Body of pancreas (tissue), 4 donors: ENCODE measurements around the gene HECW1. TPM values are rescaled to one million over a fixed set of nuclear protein-coding genes. Genes with fewer than 3 reads are reported as not detected.
"Not testable (repeated sequence)": the region's sequence is repeated elsewhere in the genome, so short reads cannot be mapped to it uniquely, and the experiment has no call there.

ENCODE experiments used
- ATAC-seq: fragments of 150-250 bp; one replicate; pipeline ENCODE4 v1.9.1; 2016
- DNase-seq, 4 donors: peaks; one replicate each; pipeline ENCODE4 v3.0.0-alpha.2; 2019
- H3K27ac ChIP-seq, 4 donors: fragments of 200-600 bp; sonication (generic); 1 replicate in 3 of 4; 2 replicates in 1 of 4; pipeline versions ENCODE4 v1.5.1 to v1.6.1; 2016 to 2019; ENCODE audit warnings: mild to moderate bottlenecking in 1 of 4, mixed read lengths in 1 of 4, moderate library complexity in 1 of 4
- H3K27me3 ChIP-seq, 2 donors: fragments of 200-600 bp; sonication (generic); one replicate each; pipeline ENCODE4 v1.6.0; 2016; ENCODE audit warnings: mild to moderate bottlenecking in 1 of 2
- H3K36me3 ChIP-seq, 2 donors: fragments of 200-600 bp; sonication (generic); replicated peaks in 1 of 2; 2 replicates each; pipeline ENCODE4 v1.5.1; 2016; ENCODE audit warnings: low read depth in 2 of 2; ENCODE audit not compliant: insufficient read depth in 1 of 2
- H3K4me1 ChIP-seq: fragments of 200-600 bp; sonication (generic); one replicate; pipeline ENCODE4 v1.6.0; 2016
- H3K4me3 ChIP-seq, 2 donors: fragments of 200-600 bp; sonication (generic); 1 replicate in 1 of 2; 2 replicates in 1 of 2; pipeline ENCODE4 v1.5.1; 2016 to 2019
- H3K9me3 ChIP-seq, 3 donors: fragments of 200-600 bp; sonication (generic); 1 replicate in 2 of 3; 2 replicates in 1 of 3; pipeline ENCODE4 v1.5.1; 2016
- POLR2A ChIP-seq, 3 donors: fragments of 450-650 bp; IDR thresholded peaks; one replicate each; pipeline ENCODE4 v1.6.1; 2016; ENCODE audit warnings: antibody characterized with exemption in 3 of 3, mild to moderate bottlenecking in 2 of 3
- WGBS, 2 donors: methylation state at CpG; one replicate each; pipeline ENCODE4 v1.1.5; 2017; 5-methylcytosine and 5-hydroxymethylcytosine counted together
- intact Hi-C: fragments of 100-400 bp; cut with DNase I; formaldehyde crosslinking; loops from one replicate; pipeline ENCODE4 v1.15.1; 2023
- total RNA-seq, 2 donors: library from RNA; depleted of rRNA; stranded (reverse); fragments of >200 nt; gene quantifications; one replicate each; pipeline ENCODE4 v1.1.0, GENCODE V29; 2016
- TF ChIP-seq, protein P1 (sequence below), 7 experiments: fragments of 450-650 bp in 4 of 7; fragments of 200-600 bp in 3 of 7; sonication (generic) in 3 of 7; IDR thresholded peaks; one replicate each; pipeline ENCODE4 v1.5.1; 2016 to 2019; ENCODE audit warnings: antibody characterized with exemption in 7 of 7

The HECW1 gene
- total RNA-seq, 2 donors from 2014 or later = under 0.01 TPM; not detected in 1

DNA sequence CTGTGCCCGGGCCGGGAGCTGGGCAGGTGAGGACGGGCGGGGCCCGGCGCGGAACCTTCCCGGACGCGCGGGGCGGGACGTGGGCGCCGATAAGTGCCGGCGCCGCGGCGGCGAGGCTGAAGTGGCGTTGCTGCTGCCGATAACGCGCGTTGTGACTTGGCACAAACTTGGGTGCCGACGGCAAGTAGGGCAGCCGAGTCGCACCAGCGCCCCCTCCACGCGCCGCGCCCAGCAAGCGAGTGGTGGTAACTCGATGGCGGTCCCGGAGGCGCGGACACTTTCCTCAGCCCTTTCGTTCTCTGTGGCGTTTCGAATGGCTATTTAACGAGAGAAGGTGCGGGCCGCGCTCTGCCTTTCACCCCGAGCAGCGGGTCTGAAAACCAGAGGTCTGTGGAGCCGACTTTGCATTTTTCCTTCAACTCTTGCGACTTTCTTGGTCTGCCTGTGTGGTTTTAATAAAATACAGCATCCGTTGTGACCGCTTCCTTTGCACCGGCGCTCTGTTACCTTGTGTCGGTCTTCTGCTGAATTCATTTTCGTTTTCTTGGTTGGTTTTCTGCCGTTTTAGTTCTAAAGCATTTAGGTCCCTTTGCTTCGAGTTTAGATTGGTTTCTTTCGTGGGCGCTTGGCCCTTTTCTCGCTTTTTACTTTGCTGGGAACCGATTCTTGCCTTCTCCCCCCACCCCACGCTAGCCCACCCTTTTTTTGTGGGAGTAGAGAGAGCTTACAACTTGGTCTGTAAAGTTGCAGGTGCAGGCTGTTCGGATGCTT, 471.2 kb downstream of the HECW1 start:
- Histone ChIP-seq H3K9me3 (no peaks in the 10 kb centered on the region), H3K36me3 (no peaks in the 10 kb centered on the region), H3K4me1 (peaks cover 47% of the 10 kb centered on the region), H3K4me3 (peak overlapping the region; percentile 46 to 56), H3K27ac (peak overlapping the region; percentile 90 to 97 (median 95)), H3K27me3 (no peaks in the 10 kb centered on the region)
- TF ChIP-seq, protein P1, sequence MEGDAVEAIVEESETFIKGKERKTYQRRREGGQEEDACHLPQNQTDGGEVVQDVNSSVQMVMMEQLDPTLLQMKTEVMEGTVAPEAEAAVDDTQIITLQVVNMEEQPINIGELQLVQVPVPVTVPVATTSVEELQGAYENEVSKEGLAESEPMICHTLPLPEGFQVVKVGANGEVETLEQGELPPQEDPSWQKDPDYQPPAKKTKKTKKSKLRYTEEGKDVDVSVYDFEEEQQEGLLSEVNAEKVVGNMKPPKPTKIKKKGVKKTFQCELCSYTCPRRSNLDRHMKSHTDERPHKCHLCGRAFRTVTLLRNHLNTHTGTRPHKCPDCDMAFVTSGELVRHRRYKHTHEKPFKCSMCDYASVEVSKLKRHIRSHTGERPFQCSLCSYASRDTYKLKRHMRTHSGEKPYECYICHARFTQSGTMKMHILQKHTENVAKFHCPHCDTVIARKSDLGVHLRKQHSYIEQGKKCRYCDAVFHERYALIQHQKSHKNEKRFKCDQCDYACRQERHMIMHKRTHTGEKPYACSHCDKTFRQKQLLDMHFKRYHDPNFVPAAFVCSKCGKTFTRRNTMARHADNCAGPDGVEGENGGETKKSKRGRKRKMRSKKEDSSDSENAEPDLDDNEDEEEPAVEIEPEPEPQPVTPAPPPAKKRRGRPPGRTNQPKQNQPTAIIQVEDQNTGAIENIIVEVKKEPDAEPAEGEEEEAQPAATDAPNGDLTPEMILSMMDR (IDR thresholded peaks at IDR 0.05) = peak in 4 of 7 experiments; percentile 7 to 23 (median 13)
- TF ChIP-seq POLR2A (IDR thresholded peaks at IDR 0.05) = peak in 2 of 3 donors; percentile 38 to 63
- peak; percentile 47 for ATAC-seq
- peak; percentile 79 to 89 (median 82) for DNase-seq
- 0% methylated on average over 23 to 65 of the region's 66 CpGs for WGBS, 2 donors
- intact Hi-C loops = loop anchor here (5.0 kb wide), 1 partner anchor 119 kb away; no protein-coding TSS in a partner anchor

DNA sequence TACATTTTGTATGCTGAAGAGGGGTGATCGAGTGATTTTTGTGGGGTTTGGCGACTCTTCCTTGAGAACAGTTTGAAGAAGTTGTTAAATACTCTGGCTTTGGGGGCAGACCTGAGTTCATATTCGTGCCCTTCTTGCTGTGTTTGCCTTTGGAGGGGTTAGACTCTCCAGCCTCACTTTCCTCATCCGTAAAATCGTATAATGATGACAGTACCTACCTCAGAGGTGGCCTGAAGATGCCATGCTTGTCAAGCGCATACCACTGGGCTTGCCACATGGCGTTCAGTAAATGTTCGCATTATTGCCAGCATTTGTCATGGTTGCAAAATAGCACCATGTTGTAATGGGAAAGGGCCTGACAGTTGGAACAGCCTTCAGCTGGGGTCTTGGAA, 471.7 kb downstream of the HECW1 start:
- no peak for ATAC-seq
- no peak for TF ChIP-seq POLR2A (IDR thresholded peaks at IDR 0.05)
- TF ChIP-seq, protein P1 (IDR thresholded peaks at IDR 0.05) = no peak

DNA sequence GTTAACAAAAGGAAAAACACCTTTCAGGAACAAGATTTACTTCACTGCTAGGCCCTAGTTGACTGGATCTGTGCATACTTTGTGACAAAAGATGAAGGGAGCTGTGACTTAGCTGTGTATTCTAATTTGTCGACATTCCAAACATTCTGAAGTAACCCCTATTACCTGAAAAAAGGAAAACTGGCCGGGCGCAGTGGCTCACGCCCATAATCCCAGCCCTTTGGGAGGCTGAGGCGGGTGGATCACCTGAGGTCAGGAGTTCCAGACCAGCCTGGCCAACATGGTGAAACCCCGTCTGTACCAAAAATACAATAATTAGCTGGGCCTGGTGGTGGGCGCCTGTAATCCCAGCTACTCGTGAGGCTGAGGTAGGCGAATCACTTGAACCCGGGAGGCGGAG, 472.3 kb downstream of the HECW1 start:
- not testable (repeated sequence) for H3K36me3 ChIP-seq, H3K4me3 ChIP-seq, DNase-seq, ATAC-seq, H3K27me3 ChIP-seq, H3K9me3 ChIP-seq
- peaks cover 51% of the 10 kb centered on the region for H3K4me1 ChIP-seq
- intact Hi-C loops = loop anchor here (5.0 kb wide), 1 partner anchor 118 kb away; no protein-coding TSS in a partner anchor
- peak overlapping the region; percentile 90 to 97 (median 95) for H3K27ac ChIP-seq
- WGBS, 2 donors = 50 to 56% methylated on average over 8 to 11 of the region's 11 CpGs

More for the DNA sequence above, 471.7 kb downstream of the HECW1 start:
- Histone ChIP-seq H3K4me3 (peak overlapping the region in 1 of 2 donors; percentile 46), H3K27ac (peak overlapping the region; percentile 90 to 97 (median 95)), H3K27me3 (no peaks in the 10 kb centered on the region), H3K4me1 (peaks cover 51% of the 10 kb centered on the region), H3K9me3 (no peaks in the 10 kb centered on the region), H3K36me3 (no peaks in the 10 kb centered on the region)
- intact Hi-C loops = loop anchor here (5.0 kb wide), 1 partner anchor 118 kb away; no protein-coding TSS in a partner anchor
- peak; percentile 45 to 62 (median 54) for DNase-seq
- 5 to 6% methylated on average over 8 of the region's 8 CpGs for WGBS, 2 donors

DNA sequence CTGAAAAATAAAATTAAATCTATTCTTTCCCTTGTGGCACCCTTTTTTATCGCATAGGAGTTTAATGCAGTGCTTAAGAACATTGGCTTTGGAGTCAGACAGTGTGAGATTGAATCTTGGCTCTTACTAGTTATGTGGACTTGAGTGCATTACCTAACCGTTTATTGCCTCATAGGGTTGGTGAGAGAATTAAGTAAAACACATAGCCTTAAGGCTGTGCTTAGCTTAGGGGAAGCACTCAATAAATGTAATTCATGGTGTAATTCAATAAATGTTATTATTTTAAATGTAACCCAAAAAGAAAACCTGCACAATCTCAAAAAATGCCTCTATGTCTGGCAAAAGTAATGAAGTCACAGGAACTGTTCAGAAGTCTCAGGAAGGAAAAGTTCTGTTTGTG, 473.1 kb downstream of the HECW1 start:
- no peaks in the 10 kb centered on the region for H3K9me3 ChIP-seq
- intact Hi-C loops = no loop called here
- 26% methylated on average over 2 of the region's 2 CpGs for WGBS, 2 donors
- H3K27me3 ChIP-seq = no peaks in the 10 kb centered on the region
- no peak for TF ChIP-seq POLR2A (IDR thresholded peaks at IDR 0.05)
- TF ChIP-seq, protein P1 (IDR thresholded peaks at IDR 0.05) = no peak
- H3K27ac ChIP-seq = peak overlapping the region in 3 of 4 donors; percentile 90 to 97 (median 96)
- H3K4me1 ChIP-seq = peaks cover 55% of the 10 kb centered on the region
- H3K4me3 ChIP-seq = no peak overlapping the region
- no peak for DNase-seq
- ATAC-seq = no peak
- H3K36me3 ChIP-seq = no peaks in the 10 kb centered on the region

DNA sequence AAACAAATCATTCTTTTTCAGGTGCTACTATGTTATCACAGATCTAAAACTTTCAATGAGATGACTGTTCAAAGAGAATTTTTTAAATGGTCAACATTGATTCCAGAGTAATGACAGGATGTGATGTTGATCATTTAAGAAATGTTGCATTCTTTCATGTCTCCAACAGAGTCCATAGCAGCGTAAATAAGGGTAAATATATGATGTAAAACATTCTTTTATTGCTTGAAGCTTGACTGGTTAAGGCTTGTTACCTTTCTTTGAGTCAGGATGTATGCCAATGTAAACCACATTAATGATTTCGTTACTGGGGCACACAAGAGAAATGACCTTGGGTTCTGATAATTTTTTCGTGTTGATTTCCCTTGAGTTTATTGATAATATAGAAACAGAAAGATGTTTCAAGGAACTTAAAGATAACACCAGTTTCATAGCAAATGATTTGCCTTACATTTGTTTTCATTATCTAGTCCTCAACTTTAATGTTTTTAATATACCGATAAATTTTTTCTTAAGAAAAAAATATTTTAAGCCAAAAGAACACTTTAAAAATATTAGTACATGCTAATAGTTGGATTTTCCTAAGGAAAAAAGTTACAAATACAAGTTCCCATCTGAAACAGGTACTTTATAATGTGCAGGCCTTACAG, 473.9 kb downstream of the HECW1 start:
- Histone ChIP-seq H3K27me3 (no peaks in the 10 kb centered on the region), H3K4me3 (no peak overlapping the region), H3K27ac (peak overlapping the region in 2 of 4 donors; percentile 90 to 97), H3K36me3 (no peaks in the 10 kb centered on the region), H3K4me1 (peaks cover 61% of the 10 kb centered on the region), H3K9me3 (no peaks in the 10 kb centered on the region)
- intact Hi-C loops = no loop called here
- DNase-seq (no peak), ATAC-seq (no peak)
- TF ChIP-seq, protein P1 (IDR thresholded peaks at IDR 0.05) = no peak
- TF ChIP-seq POLR2A (IDR thresholded peaks at IDR 0.05) = no peak
- 9 to 15% methylated on average over 4 of the region's 4 CpGs for WGBS, 2 donors
